Subcutaneous adipose tissue (tissue), 4 donors: ENCODE results near the gene SEMA3G. TPM values are rescaled to one million over a fixed set of nuclear protein-coding genes. Genes with fewer than 3 reads are reported as not detected.

Source experiments
- total RNA-seq, 4 donors: library from RNA; depleted of rRNA; stranded (reverse); fragments of >200 nt; gene quantifications; one replicate each; pipeline ENCODE4 v1.1.0, GENCODE V29; 2016
- TF ChIP-seq, protein P1 (sequence below): fragments of 450-650 bp; IDR thresholded peaks from one replicate; pipeline ENCODE4 v1.5.1; 2016; ENCODE audit warnings: low read depth, mild to moderate bottlenecking, control low read depth, antibody characterized with exemption, moderate library complexity

The SEMA3G gene
- total RNA-seq, 4 donors from 2014 or later: 97.3 to 373 (median 164) TPM

DNA sequence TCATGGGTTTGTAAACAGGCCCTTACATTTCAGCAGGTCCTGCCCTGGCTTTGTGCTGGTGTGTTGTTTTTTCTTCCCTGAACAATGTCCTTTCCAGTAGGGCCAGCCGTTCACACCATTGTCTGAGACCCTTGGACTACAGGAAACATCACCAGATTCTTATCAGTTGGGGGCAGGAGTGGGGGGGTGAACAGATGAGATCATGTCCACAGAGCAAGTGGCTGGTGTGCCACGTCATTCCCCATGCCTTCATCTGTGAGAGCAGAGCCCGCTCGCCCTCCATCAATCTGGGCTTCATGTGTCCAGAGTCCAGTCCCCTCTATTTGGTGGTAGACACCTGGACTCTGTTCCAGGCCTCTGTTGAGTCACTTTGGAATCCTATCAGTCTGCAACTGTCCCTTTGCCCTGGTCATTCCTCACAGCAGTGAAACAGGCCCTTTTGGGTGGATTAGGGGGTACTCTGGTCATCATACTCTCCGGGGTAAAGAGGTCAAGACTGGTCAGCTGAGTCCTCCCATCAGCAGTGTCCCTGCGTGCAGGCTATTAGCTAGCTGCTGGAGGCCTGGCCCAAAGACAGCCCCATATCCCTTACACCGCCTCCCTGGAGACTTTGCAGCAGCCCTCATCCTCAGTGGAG lies 15.0 kb downstream of the SEMA3G start:
- TF ChIP-seq, protein P1, sequence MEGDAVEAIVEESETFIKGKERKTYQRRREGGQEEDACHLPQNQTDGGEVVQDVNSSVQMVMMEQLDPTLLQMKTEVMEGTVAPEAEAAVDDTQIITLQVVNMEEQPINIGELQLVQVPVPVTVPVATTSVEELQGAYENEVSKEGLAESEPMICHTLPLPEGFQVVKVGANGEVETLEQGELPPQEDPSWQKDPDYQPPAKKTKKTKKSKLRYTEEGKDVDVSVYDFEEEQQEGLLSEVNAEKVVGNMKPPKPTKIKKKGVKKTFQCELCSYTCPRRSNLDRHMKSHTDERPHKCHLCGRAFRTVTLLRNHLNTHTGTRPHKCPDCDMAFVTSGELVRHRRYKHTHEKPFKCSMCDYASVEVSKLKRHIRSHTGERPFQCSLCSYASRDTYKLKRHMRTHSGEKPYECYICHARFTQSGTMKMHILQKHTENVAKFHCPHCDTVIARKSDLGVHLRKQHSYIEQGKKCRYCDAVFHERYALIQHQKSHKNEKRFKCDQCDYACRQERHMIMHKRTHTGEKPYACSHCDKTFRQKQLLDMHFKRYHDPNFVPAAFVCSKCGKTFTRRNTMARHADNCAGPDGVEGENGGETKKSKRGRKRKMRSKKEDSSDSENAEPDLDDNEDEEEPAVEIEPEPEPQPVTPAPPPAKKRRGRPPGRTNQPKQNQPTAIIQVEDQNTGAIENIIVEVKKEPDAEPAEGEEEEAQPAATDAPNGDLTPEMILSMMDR: no peak

DNA sequence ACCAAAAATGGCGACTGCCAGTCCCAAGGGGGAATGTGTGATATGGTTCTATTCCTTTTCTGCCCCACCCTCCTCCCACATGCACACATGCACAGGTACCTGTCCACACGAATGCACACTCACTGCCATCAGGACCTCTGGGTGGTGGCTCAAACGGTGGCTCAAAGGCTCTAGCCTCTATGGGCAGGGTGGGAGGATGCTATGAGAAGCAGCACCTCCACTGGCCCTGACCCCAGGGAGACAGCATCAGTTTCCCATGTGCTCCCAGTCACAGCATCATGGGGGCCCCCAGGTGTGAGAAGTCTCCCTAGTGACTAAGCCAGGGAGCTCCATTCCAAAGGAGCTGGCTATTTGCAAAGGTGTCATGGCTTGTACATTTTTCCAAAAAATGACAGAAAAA lies 15.9 kb downstream of the SEMA3G start:
- TF ChIP-seq, protein P1: no peak

DNA sequence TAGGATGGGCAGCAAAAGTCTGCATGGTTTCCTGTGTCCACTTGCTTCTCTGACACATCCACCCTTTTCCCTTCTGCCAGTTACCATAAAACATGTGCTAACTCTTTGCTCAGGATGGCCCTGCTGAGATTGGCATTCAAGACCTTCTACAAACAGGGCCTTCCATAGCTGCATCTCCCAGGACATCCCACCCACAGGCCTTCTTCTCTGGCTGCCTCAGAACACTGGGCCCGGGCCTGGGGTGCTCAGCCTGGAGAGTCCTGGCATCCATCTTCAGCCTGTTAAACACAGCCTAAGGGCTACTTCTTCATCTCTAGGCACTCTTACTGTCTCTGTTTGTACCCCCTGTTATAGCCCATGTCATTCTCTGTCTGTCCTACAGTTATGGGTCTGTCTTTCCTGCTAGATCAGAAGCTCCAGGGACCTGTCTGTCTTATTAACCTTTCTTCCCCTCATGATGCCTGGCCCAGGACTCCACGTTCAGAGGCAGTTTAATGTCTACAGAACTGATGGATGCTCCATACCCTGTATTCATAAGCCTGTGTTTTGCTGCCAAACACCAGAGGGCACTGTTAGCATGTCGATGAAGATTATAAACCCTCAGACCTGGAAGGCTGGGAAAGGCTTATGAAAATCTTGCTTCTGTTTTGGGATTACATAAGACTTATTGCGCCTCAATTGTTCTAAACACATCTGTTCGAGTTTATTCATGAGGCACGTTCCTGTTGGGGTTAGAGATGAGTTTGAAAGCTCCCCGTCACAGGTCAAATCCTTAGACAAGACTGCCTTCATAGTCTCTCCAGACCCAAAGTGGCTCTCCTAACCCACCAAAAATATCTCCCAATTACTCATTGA lies 16.5 kb downstream of the SEMA3G start:
- TF ChIP-seq, protein P1: no peak

DNA sequence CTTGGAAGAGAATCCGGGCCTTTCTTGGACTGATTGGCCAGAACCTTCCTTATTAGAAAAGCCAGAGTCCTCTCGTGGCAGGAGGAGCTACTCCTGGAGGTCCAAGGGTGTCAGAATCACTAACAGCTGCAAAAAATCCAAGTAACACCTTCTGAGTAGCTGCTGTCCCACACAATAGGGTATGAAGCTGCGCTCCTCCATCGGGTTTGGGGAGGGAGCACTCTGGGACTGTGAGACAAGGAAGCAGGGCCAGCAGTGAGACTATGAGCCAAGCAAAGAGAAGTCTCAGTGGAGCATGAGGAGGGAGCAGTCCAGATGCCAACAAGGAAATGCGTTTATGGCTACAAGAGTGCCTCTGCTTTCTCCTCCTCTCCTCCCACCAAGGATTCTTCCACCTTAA lies 21.7 kb downstream of the SEMA3G start:
- TF ChIP-seq, protein P1: no peak

DNA sequence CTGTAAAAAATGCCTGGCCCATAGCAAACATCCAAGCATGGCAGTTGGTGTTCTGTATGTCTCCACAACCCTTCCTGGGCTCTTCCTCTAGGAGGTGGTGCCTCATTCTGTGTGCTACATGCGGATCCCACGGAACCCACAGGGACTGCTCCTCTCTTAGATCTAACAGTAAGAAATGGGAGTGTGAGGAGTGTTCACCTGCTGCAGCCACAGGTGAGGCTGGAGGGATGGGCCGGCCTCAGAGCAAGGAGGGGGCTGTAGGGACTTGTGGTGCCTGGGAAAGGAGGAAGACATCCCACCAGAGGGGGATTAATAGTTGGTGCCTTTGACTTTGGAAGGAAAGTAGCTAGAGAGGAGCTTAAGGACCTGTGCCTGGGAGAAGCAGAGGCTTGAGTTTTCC lies 22.2 kb downstream of the SEMA3G start:
- TF ChIP-seq, protein P1: no peak

DNA sequence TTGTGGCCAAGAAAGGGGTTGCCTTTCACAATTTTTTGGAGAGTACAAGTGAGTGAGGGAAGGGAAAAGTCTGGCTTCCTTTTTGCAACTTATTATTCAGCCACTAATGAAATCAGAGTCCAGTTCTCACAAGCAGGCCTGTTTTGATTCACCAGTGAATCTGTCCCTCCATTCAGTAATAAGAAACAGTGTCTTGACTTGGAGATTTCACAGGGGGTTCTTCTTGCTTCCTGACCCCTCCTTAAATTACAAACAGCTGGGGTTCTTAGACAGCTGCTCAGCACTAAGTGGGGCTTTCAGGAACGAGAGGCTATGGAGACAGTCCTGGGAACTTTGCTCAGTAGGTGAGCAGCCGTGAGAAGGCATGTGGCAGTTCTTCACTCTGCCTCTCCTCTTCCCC lies 24.5 kb downstream of the SEMA3G start:
- TF ChIP-seq, protein P1: no peak

DNA sequence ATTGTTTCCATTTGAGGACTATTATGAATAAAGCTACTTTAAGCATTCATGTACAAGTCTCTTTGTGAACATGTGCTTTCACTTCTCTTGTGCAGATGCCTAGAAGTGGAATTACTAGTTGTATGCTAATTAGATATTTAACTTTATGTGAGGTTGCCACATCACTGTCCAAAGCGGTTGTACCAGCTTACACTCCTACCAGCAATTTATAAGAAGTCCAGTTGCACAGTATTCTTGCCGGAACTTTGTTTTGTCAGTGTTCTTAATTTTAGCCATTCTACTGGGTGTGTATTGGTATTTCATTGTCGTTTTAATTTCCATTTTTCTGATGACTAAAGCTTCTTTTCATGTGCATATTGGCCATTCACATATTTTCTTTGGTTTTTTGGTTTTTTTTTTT lies 29.1 kb downstream of the SEMA3G start:
- TF ChIP-seq, protein P1: no peak
